Measurements from ENCODE around the gene MPL.

- TF ChIP-seq POLR2A (IDR thresholded peaks at IDR 0.05; ENCODE audit: low read length), result no peak
- TF ChIP-seq GATA1 (IDR thresholded peaks at IDR 0.05; ENCODE audit: low read depth, low read length), result no peak
Observed at GRCh38 chr1:43312663-43313515, 24.7 kb upstream of the MPL start.
